K562 treated with DMSO at 1 percent for 4 hours (cell line): Measurements from ENCODE around the gene RDH13. TPM values are rescaled to one million over a fixed set of nuclear protein-coding genes. Genes with fewer than 3 reads are reported as not detected.

ENCODE experiments used
- total RNA-seq: library from RNA; unstranded; fragments of 300-600 nt; gene quantifications from 2 replicates; pipeline ENCODE4 v1.2.3, GENCODE V29; 2022; ENCODE audit not compliant: insufficient read depth

The RDH13 gene, protein sequence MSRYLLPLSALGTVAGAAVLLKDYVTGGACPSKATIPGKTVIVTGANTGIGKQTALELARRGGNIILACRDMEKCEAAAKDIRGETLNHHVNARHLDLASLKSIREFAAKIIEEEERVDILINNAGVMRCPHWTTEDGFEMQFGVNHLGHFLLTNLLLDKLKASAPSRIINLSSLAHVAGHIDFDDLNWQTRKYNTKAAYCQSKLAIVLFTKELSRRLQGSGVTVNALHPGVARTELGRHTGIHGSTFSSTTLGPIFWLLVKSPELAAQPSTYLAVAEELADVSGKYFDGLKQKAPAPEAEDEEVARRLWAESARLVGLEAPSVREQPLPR
- 14.3 and 19.2 TPM in 2 replicates for total RNA-seq

DNA sequence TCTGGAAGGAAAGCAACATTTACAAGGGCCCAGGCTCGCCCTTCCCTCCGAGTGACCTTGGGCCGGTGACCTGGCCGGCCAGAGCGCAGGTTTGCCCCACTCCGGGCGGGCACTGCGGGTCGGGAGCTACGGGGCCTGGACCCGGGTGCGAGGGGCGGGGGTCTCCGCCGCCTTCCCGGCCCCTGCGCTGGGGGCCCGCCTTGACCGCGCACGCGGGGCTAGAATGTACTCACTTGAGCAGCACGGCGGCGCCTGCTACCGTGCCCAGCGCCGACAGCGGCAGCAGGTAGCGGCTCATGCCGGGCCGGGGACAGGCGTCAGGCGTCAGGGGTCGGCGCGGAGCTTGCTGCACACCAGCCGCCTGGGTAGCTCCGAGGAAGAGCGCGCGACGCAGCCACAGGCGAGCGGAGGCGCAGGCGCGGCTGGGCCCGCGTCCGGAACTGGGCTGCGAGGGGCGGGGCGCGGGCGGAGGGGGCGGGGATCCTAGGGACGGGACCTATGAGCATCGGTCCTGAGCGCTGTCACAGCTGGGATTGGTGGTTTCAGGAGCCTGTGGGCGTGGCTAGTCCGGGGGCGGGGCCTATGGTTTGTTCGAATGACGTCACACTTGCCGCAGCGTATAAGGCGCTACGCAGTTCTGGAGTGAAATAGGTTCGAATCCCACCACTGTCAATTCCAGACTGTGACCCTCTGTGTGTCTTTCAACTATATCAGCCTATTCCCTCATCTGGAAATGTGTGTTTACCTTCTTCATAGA lies at the start of gene RDH13:
Gene RDH13 (minus strand): TSS at position 414 of the 757 bp plus-strand sequence. CDS start 116 bp downstream, at position 298.

DNA sequence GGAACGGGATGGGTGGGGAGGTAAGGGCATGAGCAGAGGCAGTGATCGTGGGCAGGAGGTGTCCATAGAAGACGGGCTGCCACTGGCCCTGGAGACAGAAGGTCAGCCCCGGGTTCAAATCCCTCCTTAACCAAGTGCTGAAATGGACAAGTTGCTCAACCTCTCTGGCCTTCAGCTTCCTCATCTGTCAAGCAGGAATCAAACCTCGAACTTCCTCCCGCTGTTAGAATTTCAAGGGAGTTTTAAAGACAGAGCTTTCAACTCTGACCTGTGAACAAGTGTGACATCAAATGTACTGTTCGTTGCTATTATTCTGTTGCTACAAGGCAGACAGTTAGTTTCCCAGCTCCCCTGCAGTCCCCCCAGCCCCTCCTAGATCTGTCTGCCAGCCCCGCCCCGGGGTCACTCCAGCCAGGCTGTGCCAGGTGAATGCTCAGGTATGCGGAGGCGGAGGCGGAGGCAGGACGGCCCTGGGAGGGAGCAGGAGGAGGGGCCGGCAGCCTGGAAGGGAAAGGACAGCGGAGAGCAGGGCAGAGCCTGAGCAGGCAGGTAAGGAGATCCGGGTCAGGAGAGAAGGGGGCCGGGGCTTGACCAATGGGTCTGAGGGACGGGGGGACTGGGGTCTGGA lies 12.5 kb upstream of the RDH13 start, which contains the start of gene EPS8L1:
Gene EPS8L1 (plus strand): TSS at position 499 of the 628 bp plus-strand sequence. CDS start 576 bp downstream, outside the sequence.

Other genes starting within 250 kb of the RDH13 start
- gene KIR3DL1, start 246.7 kb downstream of the RDH13 start, total RNA-seq: not detected in 2 replicates
- not detected in 2 replicates for gene KIR2DS4, start 230.5 kb downstream of the RDH13 start, total RNA-seq
- gene KIR3DL2, start 212.7 kb downstream of the RDH13 start, total RNA-seq: not detected in 2 replicates
- not detected in 2 replicates for gene FCAR, start 188.9 kb downstream of the RDH13 start, total RNA-seq
- gene NCR1, start 157.0 kb downstream of the RDH13 start, total RNA-seq: not detected in 2 replicates
- gene NLRP7, start 115.6 kb downstream of the RDH13 start, total RNA-seq: not detected in 2 replicates
- 17.2 and 20.6 TPM in 2 replicates for gene NLRP2, start 96.8 kb downstream of the RDH13 start, total RNA-seq
- gene GP6, start 24.9 kb downstream of the RDH13 start, total RNA-seq: 3.2 and 3.7 TPM in 2 replicates
- 14.1 and 24.9 TPM in 2 replicates for gene EPS8L1, start 12.7 kb upstream of the RDH13 start, total RNA-seq
- 85.4 and 89.7 TPM in 2 replicates for gene PPP1R12C, start 54.5 kb upstream of the RDH13 start, total RNA-seq
- 408 and 534 TPM in 2 replicates for gene TNNT1, start 86.1 kb upstream of the RDH13 start, total RNA-seq
- gene TNNI3, start 94.6 kb upstream of the RDH13 start, total RNA-seq: 74.4 and 78.1 TPM in 2 replicates
- gene DNAAF3, start 103.5 kb upstream of the RDH13 start, total RNA-seq: 9.7 and 13.7 TPM in 2 replicates
- 9.5 and 14.2 TPM in 2 replicates for gene SYT5, start 117.1 kb upstream of the RDH13 start, total RNA-seq
- 26.3 and 28.5 TPM in 2 replicates for gene PTPRH, start 146.4 kb upstream of the RDH13 start, total RNA-seq
- 11.8 and 17.7 TPM in 2 replicates for gene TMEM86B, start 165.6 kb upstream of the RDH13 start, total RNA-seq
- 73.9 and 88.4 TPM in 2 replicates for gene PPP6R1, start 195.9 kb upstream of the RDH13 start, total RNA-seq
- gene HSPBP1, start 217.0 kb upstream of the RDH13 start, total RNA-seq: 76.5 and 95.1 TPM in 2 replicates
- gene BRSK1, start 220.8 kb upstream of the RDH13 start, total RNA-seq: 7.6 and 8.4 TPM in 2 replicates